GM19395 (cell line): ENCODE measurements around the gene TTC6.

Source experiments
- ATAC-seq: cut with Tn5 transposase; IDR thresholded peaks from one replicate; pipeline ENCODE4 v1.9.1; 2021; ENCODE audit warnings: mild to moderate bottlenecking, moderate library complexity; ENCODE audit not compliant: unreplicated experiment

The TTC6 gene

GRCh38 chr14:37595809-37596621, 586 bp downstream of the TTC6 start:
- ATAC-seq: peak; percentile 59

GRCh38 chr14:37596790-37597472, 1.5 kb downstream of the TTC6 start:
- no peak for ATAC-seq

- ATAC-seq: no peak
These were observed 2.1 kb downstream of the TTC6 start for GRCh38 chr14:37597538-37597913.

GRCh38 chr14:37597914-37598746, 2.7 kb downstream of the TTC6 start:
- ATAC-seq: no peak

- ATAC-seq: no peak
These were observed 3.5 kb downstream of the TTC6 start for GRCh38 chr14:37598747-37599506.

- ATAC-seq: no peak
These were observed 4.3 kb downstream of the TTC6 start for GRCh38 chr14:37599507-37600368.

- ATAC-seq: no peak
These were observed 5.7 kb downstream of the TTC6 start for GRCh38 chr14:37600880-37601741.

GRCh38 chr14:37601865-37602264, 6.4 kb downstream of the TTC6 start:
- ATAC-seq: no peak

- ATAC-seq: no peak
These were observed 7.4 kb downstream of the TTC6 start for GRCh38 chr14:37602605-37603453.

- no peak for ATAC-seq
These were observed 8.3 kb downstream of the TTC6 start for GRCh38 chr14:37603688-37604251.

- no peak for ATAC-seq
These were observed 11.2 kb downstream of the TTC6 start for GRCh38 chr14:37606678-37607077.

- ATAC-seq: no peak
These were observed 13.2 kb downstream of the TTC6 start for GRCh38 chr14:37608649-37609048.

GRCh38 chr14:37610945-37611523, 15.6 kb downstream of the TTC6 start:
- ATAC-seq: no peak

- ATAC-seq: no peak
These were observed 20.3 kb downstream of the TTC6 start for GRCh38 chr14:37615582-37616289.

GRCh38 chr14:37616853-37617252, 21.4 kb downstream of the TTC6 start:
- ATAC-seq: no peak

- ATAC-seq: no peak
These were observed 22.5 kb downstream of the TTC6 start for GRCh38 chr14:37617864-37618365.
